Mucosa of stomach (tissue), 1 donor: ENCODE measurements around the gene RAB25.
A peak's percentile ranks its signal among the peaks of the same experiment; 100 is the strongest.

ENCODE experiments used
- H3K27me3 ChIP-seq: one replicate; pipeline ENCODE4 v1.7.0; 2013; ENCODE audit warnings: mild to moderate bottlenecking, low read length; ENCODE audit not compliant: control insufficient read depth, insufficient read depth
- H3K36me3 ChIP-seq: one replicate; pipeline ENCODE4 v1.7.0; 2013; ENCODE audit warnings: low read length; ENCODE audit not compliant: control insufficient read depth, insufficient read depth
- H3K4me1 ChIP-seq: one replicate; pipeline ENCODE4 v1.7.0; 2013; ENCODE audit warnings: mild to moderate bottlenecking, low read length; ENCODE audit not compliant: control insufficient read depth, insufficient read depth
- H3K4me3 ChIP-seq: one replicate; pipeline ENCODE4 v1.7.0; 2013; ENCODE audit warnings: low read length
- H3K9ac ChIP-seq: one replicate; pipeline ENCODE4 v1.7.0; 2013; ENCODE audit warnings: mild to moderate bottlenecking, low read length, moderate library complexity
- H3K9me3 ChIP-seq: one replicate; pipeline ENCODE4 v1.7.0; 2013; ENCODE audit warnings: mild to moderate bottlenecking, low read length, moderate library complexity; ENCODE audit not compliant: control insufficient read depth
- donor health status: Pancreatic carcinoma.

Gene RAB25

DNA sequence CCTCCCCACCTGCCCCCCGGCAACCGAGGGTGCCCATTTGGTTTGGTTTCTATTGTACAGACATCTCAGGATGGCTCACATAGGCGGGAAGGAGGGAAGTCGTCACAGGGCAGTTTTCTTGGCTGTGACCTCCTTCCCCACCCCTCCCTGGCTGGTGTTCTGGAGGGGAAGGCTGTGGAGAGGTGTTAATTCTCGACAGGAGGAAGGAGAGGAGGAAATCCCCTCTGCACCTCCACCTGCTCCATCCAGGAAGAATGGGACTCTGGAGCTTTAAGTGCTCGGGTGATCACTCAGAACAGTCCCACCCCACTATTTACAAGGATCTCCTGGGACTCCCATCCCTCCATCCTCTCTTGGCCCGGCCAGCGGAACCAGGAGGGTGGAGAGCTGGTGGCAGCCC, 13.7 kb downstream of the RAB25 start:
- H3K36me3 ChIP-seq, result no peaks in the 10 kb centered on the region
- peaks cover 11% of the 10 kb centered on the region for H3K4me1 ChIP-seq

DNA sequence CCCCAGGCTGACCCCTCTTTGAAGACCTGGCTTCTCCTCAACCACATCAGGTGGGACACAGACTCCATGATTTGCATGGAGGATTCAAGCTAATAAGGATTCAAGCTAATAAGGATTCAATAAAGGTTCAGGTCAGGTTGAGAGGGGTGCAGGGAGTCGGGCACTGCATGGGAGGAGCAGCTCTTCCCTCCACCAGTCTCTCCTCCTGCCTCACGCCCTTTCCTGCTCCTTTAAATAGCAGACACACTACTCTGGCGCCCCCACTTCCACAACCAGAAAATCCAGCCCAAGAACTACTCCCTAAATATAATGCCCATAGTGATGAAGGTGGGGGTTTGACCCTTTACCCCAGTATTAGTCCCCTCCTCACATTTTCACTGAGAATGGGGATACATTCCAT, 14.2 kb downstream of the RAB25 start:
- H3K9me3 ChIP-seq, result no peaks in the 10 kb centered on the region
- no peaks in the 10 kb centered on the region for H3K27me3 ChIP-seq
- no peaks in the 10 kb centered on the region for H3K36me3 ChIP-seq
- no peak overlapping the region for H3K4me3 ChIP-seq
- H3K9ac ChIP-seq, result no peak overlapping the region
- H3K4me1 ChIP-seq, result peaks cover 11% of the 10 kb centered on the region

More for the DNA sequence above, 13.7 kb downstream of the RAB25 start:
- H3K9ac ChIP-seq, result no peak overlapping the region
- H3K9me3 ChIP-seq, result no peaks in the 10 kb centered on the region
- H3K27me3 ChIP-seq, result no peaks in the 10 kb centered on the region
- no peak overlapping the region for H3K4me3 ChIP-seq

DNA sequence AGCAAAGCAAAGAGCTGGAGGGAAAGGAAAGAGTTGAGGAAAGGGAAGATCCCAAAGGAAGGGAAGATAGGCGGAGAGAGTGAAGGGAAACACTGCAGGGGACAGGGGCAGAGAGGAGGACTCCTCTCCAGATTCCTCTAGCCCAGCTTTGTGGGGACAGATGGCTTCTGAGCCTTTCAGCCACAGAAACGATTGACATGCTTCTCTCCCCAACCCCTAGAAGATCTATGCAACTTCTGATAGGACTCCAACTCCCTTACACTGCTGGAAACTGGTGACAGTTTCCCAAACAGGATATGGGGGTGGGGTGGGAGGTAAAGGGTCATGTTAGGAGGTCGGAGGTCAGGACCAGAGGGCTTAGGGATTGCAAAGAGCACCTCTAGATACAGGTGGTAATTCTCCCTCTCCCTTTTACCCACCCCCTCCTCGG, 14.8 kb downstream of the RAB25 start:
- Histone ChIP-seq H3K27me3 (no peaks in the 10 kb centered on the region), H3K4me3 (no peak overlapping the region), H3K4me1 (peaks cover 11% of the 10 kb centered on the region), H3K9me3 (no peaks in the 10 kb centered on the region), H3K36me3 (no peaks in the 10 kb centered on the region), H3K9ac (no peak overlapping the region)

DNA sequence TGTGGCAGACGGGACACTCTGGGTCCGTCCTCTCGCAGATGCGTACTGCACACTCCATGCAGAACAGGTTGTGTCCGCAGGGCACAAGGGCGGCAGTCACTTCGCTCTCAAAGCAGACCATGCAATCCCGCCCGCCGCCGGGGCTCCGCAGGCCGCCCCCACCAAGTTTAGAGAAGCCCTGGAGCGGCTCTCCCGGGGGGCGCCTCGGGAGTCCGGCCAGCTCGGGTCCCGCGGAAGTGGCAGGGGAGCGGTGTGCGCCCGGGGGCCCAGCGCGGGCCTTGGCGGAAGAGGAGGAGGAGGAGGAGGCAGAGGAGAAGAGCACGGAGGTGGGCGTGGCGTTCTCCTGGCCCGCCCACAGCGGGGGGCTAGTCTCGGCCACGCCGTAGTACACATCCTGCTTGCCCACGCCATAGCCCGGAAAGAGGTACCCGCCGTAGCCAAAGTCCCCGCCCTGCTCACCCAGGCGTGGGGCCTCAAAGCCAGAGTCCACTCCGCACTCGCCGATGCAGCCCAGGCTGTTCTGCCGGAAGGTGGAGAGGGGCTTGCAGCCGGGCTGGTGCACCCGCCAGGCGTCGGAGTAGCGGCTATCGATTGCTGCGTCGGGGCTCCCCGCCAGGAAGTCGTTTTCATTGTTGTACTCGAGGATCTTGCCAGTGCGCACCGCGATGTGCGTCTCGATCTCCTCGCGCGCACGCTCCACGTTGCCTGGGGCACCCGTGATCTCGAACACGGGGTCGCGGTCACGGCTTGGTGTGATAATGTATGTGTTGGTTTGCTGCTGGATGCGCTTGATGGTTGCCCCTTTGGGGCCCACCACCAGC, 15.9 kb downstream of the RAB25 start:
- H3K4me1 ChIP-seq, result peaks cover 11% of the 10 kb centered on the region
- no peak overlapping the region for H3K4me3 ChIP-seq
- H3K27me3 ChIP-seq, result no peaks in the 10 kb centered on the region
- no peak overlapping the region for H3K9ac ChIP-seq
- no peaks in the 10 kb centered on the region for H3K9me3 ChIP-seq
- H3K36me3 ChIP-seq, result no peaks in the 10 kb centered on the region

DNA sequence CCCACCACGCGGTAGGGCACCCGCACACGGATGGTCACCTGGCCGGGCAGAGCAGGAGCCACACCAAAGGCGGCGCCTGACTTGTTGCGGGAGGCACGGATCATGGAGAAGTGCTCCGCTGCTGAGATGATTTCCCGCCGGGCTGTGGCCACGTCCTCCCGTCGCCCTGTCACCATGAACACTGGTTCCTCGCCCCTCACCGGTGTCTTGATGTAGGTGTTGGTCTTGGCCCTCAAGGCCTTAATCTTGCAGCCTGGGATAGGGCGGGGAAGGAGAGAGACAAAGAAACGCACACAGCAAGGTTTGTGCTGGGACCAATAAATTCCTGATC, 16.4 kb downstream of the RAB25 start:
- no peak overlapping the region for H3K4me3 ChIP-seq
- no peaks in the 10 kb centered on the region for H3K27me3 ChIP-seq

DNA sequence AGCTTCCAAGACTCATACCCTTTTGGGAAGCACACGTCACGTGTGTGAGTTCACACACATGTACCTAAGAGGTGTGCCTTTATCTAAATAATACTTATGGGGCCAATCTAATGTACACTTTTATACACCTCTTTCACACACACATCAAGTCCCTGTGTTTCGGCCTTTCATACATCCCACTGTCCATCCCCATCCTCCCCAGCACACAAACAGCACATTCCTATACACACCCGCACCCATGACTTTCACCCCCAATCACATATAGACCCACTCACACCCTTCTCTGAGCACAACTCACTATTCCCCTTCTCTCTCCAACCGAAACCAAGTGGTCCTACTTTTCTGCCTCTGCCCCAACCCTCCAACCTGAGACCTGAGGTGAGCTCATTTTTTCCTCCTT, 17.8 kb downstream of the RAB25 start:
- no peaks in the 10 kb centered on the region for H3K36me3 ChIP-seq
- H3K9ac ChIP-seq, result no peak overlapping the region
- H3K9me3 ChIP-seq, result no peaks in the 10 kb centered on the region
- no peak overlapping the region for H3K4me3 ChIP-seq
- H3K4me1 ChIP-seq, result peaks cover 17% of the 10 kb centered on the region
- no peaks in the 10 kb centered on the region for H3K27me3 ChIP-seq

More for the DNA sequence above, 16.4 kb downstream of the RAB25 start:
- Histone ChIP-seq H3K9me3 (no peaks in the 10 kb centered on the region), H3K9ac (no peak overlapping the region), H3K4me1 (peaks cover 11% of the 10 kb centered on the region), H3K36me3 (no peaks in the 10 kb centered on the region)

DNA sequence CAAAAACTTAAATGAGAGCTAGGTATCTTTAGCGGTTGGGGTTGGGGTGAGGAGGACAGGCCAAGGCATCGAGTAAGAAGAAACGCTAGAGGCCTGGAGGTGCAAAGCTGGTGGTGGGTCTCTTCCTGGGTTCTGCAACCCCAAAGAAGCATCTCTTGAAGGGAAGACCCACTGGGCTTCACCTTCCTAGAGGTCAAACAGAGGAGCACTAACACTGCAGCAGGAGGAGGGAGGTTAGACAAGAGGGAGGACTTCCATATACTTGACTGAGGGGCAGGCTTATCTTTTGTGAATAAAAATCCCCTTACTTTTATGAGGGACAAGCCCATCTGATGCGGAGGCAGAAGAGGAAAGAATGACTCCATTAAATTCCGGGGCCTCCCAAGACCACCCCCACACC, 18.8 kb downstream of the RAB25 start:
- no peak overlapping the region for H3K9ac ChIP-seq
- no peaks in the 10 kb centered on the region for H3K36me3 ChIP-seq
- no peaks in the 10 kb centered on the region for H3K27me3 ChIP-seq
- no peak overlapping the region for H3K4me3 ChIP-seq
- peaks cover 17% of the 10 kb centered on the region for H3K4me1 ChIP-seq
- H3K9me3 ChIP-seq, result no peaks in the 10 kb centered on the region

DNA sequence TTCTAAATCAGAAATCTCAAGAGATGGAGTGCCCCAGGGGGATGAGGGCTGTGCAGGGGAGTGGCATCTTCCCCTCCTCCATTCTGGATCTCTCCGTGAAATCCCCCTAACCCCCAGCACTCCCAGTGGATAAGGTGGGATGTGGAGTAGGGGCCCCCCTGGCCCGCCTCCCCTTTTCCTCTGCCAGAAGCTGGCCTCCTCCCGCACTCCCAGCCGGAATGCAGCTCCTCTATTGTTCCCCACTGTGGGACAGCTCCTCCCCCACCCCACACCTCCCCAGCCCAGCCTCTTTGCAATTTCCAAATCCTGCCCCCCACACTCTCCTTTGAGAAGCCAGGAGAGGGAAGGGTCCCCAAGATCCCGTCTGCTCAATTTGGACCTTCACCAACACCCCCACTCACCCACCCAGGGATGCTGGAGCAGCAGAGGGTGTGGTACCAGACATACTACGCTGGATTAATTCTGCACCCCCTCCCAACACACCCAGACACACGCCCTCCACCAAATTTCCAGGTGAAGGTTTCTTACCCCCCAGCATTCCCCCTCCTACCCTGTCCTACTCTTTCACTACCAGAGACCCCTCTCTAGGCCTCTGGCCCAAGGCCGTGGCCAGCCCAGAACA, 19.4 kb downstream of the RAB25 start:
- Histone ChIP-seq H3K9me3 (no peaks in the 10 kb centered on the region), H3K4me3 (no peak overlapping the region), H3K4me1 (peaks cover 17% of the 10 kb centered on the region), H3K27me3 (no peaks in the 10 kb centered on the region), H3K36me3 (no peaks in the 10 kb centered on the region), H3K9ac (no peak overlapping the region)

DNA sequence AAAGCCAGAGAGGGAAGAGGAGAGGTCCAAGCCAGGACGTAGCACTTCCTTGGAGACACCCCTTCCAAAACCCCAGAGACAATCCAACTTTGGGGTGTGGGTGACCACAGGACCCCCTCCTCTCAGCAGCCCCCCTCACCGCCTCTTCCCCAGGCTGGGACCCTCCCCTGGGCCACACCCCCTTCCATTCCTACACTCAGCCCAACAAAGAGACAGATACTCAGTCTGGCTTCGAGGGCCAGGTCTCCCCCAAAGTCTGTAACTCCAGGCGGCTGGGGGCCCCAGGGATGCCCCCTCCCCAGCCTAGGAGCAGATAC, 19.9 kb downstream of the RAB25 start:
- Histone ChIP-seq H3K9ac (no peak overlapping the region), H3K4me1 (peaks cover 15% of the 10 kb centered on the region), H3K4me3 (no peak overlapping the region)

DNA sequence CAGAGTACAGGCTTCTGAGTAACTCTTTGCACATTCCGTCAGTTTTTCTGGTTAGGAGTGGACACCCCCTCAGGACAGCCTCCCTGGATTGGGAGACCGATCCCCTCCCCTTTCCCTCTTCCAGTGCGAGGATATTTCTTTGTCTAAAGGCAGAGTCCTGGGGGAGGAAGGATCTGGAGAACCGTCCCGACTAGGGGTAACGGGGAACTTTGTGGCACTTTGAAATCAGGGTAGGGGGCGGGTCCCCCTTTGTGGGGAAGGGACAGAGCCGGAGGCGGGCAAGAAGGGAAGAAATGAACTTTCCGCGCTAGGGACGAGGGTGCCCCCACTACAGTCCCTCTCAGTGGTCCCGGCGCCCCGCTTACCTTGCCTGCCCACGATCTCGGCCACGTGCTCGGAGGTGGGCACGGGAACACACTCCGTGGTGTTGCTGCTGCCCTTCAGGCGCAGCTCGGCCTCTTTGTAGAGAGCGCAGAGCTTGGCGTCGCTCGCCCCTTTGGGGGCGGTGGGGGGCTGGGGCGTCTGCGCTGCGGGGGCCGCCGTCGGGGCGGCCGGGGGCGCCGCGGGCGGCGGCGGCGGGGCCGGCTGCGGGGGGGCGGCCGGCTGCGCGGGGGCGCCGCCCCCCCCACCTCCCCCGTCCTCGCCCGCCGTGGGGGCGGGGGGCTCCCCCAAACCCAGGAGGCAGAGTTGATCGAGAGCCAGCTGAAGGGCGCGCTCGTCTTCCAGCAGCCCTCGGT, 20.4 kb downstream of the RAB25 start:
- H3K9ac ChIP-seq, result peak overlapping the region; percentile 64
- H3K27me3 ChIP-seq, result no peaks in the 10 kb centered on the region
- H3K36me3 ChIP-seq, result no peaks in the 10 kb centered on the region
- peaks cover 11% of the 10 kb centered on the region for H3K4me1 ChIP-seq
- no peak overlapping the region for H3K4me3 ChIP-seq
- no peaks in the 10 kb centered on the region for H3K9me3 ChIP-seq

More for the DNA sequence above, 19.9 kb downstream of the RAB25 start:
- Histone ChIP-seq H3K36me3 (no peaks in the 10 kb centered on the region), H3K27me3 (no peaks in the 10 kb centered on the region), H3K9me3 (no peaks in the 10 kb centered on the region)

DNA sequence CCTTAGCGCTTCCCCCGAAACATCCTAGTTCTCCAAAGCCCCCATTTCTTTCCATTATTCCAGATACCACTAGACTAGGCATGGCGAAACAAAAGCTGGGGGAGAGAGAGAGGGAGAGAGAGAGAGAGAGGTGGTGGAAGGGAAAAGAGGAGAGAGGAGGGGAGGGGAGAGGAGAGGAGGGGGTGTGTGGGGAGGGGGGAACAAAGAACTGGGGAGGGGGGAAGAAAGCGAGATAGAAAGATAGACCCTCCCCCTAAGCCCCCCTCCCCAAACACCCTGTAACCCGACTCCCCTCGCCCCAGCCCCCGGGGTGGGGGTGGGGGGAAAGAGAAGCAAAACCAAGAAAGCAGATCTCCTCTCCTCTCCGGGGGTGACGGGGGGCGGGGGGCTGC, 21.0 kb downstream of the RAB25 start:
- Histone ChIP-seq H3K9ac (peak overlapping the region; percentile 64), H3K9me3 (no peaks in the 10 kb centered on the region), H3K27me3 (no peaks in the 10 kb centered on the region), H3K4me3 (no peak overlapping the region), H3K4me1 (peaks cover 11% of the 10 kb centered on the region), H3K36me3 (no peaks in the 10 kb centered on the region)
